WERI-Rb-1 (cell line): Measurements from ENCODE around the gene KCTD1.

Experiments used
- DNase-seq: peaks from one replicate; pipeline ENCODE4 v3.0.0-alpha.2; 2020
- H3K27ac ChIP-seq: fragments of 250-450 bp; sonication (Bioruptor Pico); 2 replicates; pipeline ENCODE4 v1.5.1; 2020; ENCODE audit warnings: mild to moderate bottlenecking, moderate library complexity
- H3K27me3 ChIP-seq: fragments of 250-450 bp; sonication (Bioruptor Pico); 2 replicates; pipeline ENCODE4 v1.5.1; 2021; ENCODE audit warnings: mild to moderate bottlenecking, low read depth, moderate library complexity; ENCODE audit not compliant: insufficient read depth, severe bottlenecking
- H3K36me3 ChIP-seq: fragments of 250-450 bp; sonication (Bioruptor Pico); 2 replicates; pipeline ENCODE4 v1.5.1; 2020; ENCODE audit warnings: mild to moderate bottlenecking, moderate library complexity
- H3K4me3 ChIP-seq: 2 replicates; pipeline ENCODE4 v1.5.1; 2011; ENCODE audit warnings: low read depth, mild to moderate bottlenecking, control low read depth, low read length
- H3K9me3 ChIP-seq: fragments of 250-450 bp; sonication (Bioruptor Pico); 2 replicates; pipeline ENCODE4 v1.5.1; 2021; ENCODE audit warnings: mild to moderate bottlenecking, moderate library complexity; ENCODE audit not compliant: severe bottlenecking
- CTCF ChIP-seq: IDR thresholded peaks from 2 replicates; pipeline ENCODE4 v1.5.1; 2011; ENCODE audit warnings: low read depth, mild to moderate bottlenecking, control low read depth, inconsistent platforms, low read length

KCTD1 gene

DNA sequence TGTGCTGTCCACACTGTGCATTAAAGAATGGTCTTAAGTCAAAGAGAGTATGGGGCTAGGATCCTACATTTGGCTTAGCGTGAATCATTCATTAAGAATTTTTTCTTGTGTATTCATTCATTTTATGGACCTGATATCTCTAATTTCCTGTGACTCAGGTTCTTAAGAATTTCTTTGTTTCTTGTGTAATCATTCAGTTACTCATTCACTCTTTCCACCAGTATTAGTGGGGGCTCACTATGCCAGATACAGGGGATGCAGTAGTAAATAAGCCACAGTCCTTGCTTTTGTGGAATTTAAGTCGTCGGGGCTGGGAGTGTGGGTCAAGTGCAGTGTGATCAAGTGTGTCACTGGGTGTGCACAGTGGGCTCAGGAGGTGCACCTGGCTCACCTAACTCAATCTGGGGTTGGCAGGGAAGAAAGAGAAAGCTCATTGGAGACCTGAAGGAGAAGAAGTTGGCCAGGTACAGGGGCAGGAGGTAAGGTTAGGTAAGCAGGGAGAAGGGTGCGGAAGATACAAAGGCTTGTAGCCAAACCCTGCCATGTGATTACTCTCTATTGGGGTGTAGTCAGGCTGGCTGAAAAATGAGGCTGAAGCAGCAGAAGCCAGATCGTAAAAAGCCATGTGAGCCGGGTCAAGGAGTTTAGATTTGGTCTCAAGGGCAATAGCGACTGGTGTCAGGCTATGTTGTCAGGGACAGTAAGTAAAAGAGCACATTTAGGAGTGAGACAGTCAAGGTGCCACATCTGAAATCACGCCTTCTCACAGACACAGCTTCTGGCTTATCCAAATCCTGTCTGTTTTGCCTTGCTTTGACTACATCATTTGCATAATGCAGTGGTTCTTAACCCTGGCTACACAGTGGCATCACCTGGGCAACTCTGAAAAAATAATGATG is 67.2 kb downstream of the KCTD1 start:
- Histone ChIP-seq H3K9me3 (no peaks in the 10 kb centered on the region), H3K27me3 (no peaks in the 10 kb centered on the region), H3K4me3 (no peak overlapping the region), H3K27ac (no peak overlapping the region), H3K36me3 (peaks cover 2% of the 10 kb centered on the region)
- no peak for TF ChIP-seq CTCF
- no peak for DNase-seq

DNA sequence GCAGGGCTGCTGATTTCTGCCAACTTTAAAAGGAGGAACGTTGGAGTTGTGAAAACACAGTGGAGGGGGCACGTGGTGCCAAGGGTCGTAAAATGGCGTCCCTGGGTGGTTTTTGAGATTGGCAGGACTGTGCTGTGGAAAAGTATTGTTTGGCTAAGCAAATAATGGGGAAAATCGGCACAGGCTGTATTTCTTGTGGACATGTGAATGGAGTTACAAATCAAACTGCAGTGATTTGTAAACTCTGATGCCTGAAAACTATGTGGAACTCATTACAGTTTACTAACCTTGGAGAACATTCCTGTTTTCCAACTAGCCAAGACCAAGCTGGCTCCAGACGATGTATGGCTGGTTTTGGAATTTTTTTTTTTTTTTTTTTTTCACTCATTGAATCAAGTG is 68.7 kb downstream of the KCTD1 start:
- TF ChIP-seq CTCF = no peak
- DNase-seq = no peak
- H3K27ac ChIP-seq = no peak overlapping the region
- H3K27me3 ChIP-seq = no peaks in the 10 kb centered on the region
- no peak overlapping the region for H3K4me3 ChIP-seq
- H3K9me3 ChIP-seq = no peaks in the 10 kb centered on the region
- H3K36me3 ChIP-seq = peaks cover 5% of the 10 kb centered on the region

GRCh38 chr18:26479065-26479680 is 69.2 kb downstream of the KCTD1 start:
- no peak overlapping the region for H3K4me3 ChIP-seq
- no peak for TF ChIP-seq CTCF
- no peaks in the 10 kb centered on the region for H3K27me3 ChIP-seq
- no peaks in the 10 kb centered on the region for H3K9me3 ChIP-seq
- peaks cover 5% of the 10 kb centered on the region for H3K36me3 ChIP-seq
- no peak overlapping the region for H3K27ac ChIP-seq
- no peak for DNase-seq

GRCh38 chr18:26477828-26478466 is 70.4 kb downstream of the KCTD1 start:
- H3K27ac ChIP-seq = no peak overlapping the region

GRCh38 chr18:26476697-26477096 is 71.7 kb downstream of the KCTD1 start:
- Histone ChIP-seq H3K36me3 (peaks cover 5% of the 10 kb centered on the region), H3K9me3 (no peaks in the 10 kb centered on the region), H3K27ac (no peak overlapping the region), H3K27me3 (no peaks in the 10 kb centered on the region), H3K4me3 (no peak overlapping the region)
- DNase-seq = no peak
- no peak for TF ChIP-seq CTCF

More at GRCh38 chr18:26477828-26478466, 70.4 kb downstream of the KCTD1 start:
- DNase-seq = no peak
- no peak for TF ChIP-seq CTCF
- H3K36me3 ChIP-seq = peaks cover 5% of the 10 kb centered on the region
- H3K4me3 ChIP-seq = no peak overlapping the region
- no peaks in the 10 kb centered on the region for H3K27me3 ChIP-seq
- H3K9me3 ChIP-seq = no peaks in the 10 kb centered on the region
